ENCODE data around the gene SPTBN4.
"Not testable (repeated sequence)": the region's sequence is repeated elsewhere in the genome, so short reads cannot be mapped to it uniquely, and the experiment has no call there.

Gene SPTBN4

GRCh38 chr19:40466985-40467734 lies at the start of gene SPTBN4:
SPTBN4 (plus strand) TSS chr19:40467001; CDS start chr19:40472622, 5,621 bp downstream.
- peak; percentile 14 for DNase-seq

- DNase-seq: no peak
Observed at GRCh38 chr19:40417643-40417981, 49.2 kb upstream of the SPTBN4 start.

GRCh38 chr19:40418040-40418439 lies 48.8 kb upstream of the SPTBN4 start:
- no peak for DNase-seq

GRCh38 chr19:40419066-40419612 lies 47.7 kb upstream of the SPTBN4 start:
- DNase-seq: no peak

- DNase-seq: no peak
Observed at GRCh38 chr19:40419780-40420179, 47.0 kb upstream of the SPTBN4 start.

GRCh38 chr19:40420451-40420765 lies 46.4 kb upstream of the SPTBN4 start:
- DNase-seq: no peak

- peak; percentile 65 for DNase-seq
Observed at GRCh38 chr19:40420766-40421765, 45.7 kb upstream of the SPTBN4 start.

- DNase-seq: no peak
Observed at GRCh38 chr19:40421993-40422747, 44.6 kb upstream of the SPTBN4 start.

GRCh38 chr19:40422748-40423566 lies 43.8 kb upstream of the SPTBN4 start:
- no peak for DNase-seq

GRCh38 chr19:40423938-40424337 lies 42.9 kb upstream of the SPTBN4 start:
- DNase-seq: no peak

- peak; percentile 11 for DNase-seq
Observed at GRCh38 chr19:40424637-40425449, 42.0 kb upstream of the SPTBN4 start.

- DNase-seq: peak; percentile 100
Observed at GRCh38 chr19:40425450-40426287, 41.1 kb upstream of the SPTBN4 start, which contains the start of gene SERTAD1. SERTAD1 (minus strand) TSS chr19:40425992; CDS start chr19:40423546, 2,446 bp downstream.

- not testable (repeated sequence) for DNase-seq
Observed at GRCh38 chr19:40428197-40428596, 38.6 kb upstream of the SPTBN4 start.

- DNase-seq: not testable (repeated sequence)
Observed at GRCh38 chr19:40430242-40430641, 36.6 kb upstream of the SPTBN4 start.

GRCh38 chr19:40431698-40432097 lies 35.1 kb upstream of the SPTBN4 start:
- no peak for DNase-seq

GRCh38 chr19:40432760-40433159 lies 34.0 kb upstream of the SPTBN4 start:
- not testable (repeated sequence) for DNase-seq

- peak; percentile 43 for DNase-seq
Observed at GRCh38 chr19:40433391-40434216, 33.2 kb upstream of the SPTBN4 start.

GRCh38 chr19:40438284-40438683 lies 28.5 kb upstream of the SPTBN4 start:
- no peak for DNase-seq

GRCh38 chr19:40441719-40442253 lies 25.0 kb upstream of the SPTBN4 start:
- DNase-seq: no peak
